ENCODE results near the gene ADIPOQ. TPM values are rescaled to one million over a fixed set of nuclear protein-coding genes. Genes with fewer than 3 reads are reported as not detected.

Gene ADIPOQ
- total RNA-seq, 2 experiments from 2014 or later, result not detected

Other genes with a start within 250 kb of the ADIPOQ start
- not detected for gene AHSG, start 229.7 kb upstream of the ADIPOQ start, total RNA-seq
- not detected for gene FETUB, start 202.3 kb upstream of the ADIPOQ start, total RNA-seq
- gene HRG, start 176.7 kb upstream of the ADIPOQ start, total RNA-seq, result not detected
- not detected for gene KNG1, start 125.4 kb upstream of the ADIPOQ start, total RNA-seq
- gene EIF4A2, start 59.1 kb upstream of the ADIPOQ start, total RNA-seq, result 100 to 1,000 TPM; 365 to 383 TPM
- gene RFC4, start 36.2 kb upstream of the ADIPOQ start, total RNA-seq, result 100 to 1,000 TPM in 1 of 2 experiments, 10 to 100 TPM in 1; 98.9 to 106 TPM
- gene ST6GAL1, start 87.8 kb downstream of the ADIPOQ start, total RNA-seq, result 100 to 1,000 TPM in 1 of 2 experiments, 10 to 100 TPM in 1; 99.1 to 109 TPM